ENCODE data around the gene LRRC74B.
"Not testable (repeated sequence)": the region's sequence is repeated elsewhere in the genome, so short reads cannot be mapped to it uniquely, and the experiment has no call there.

Gene LRRC74B

GRCh38 chr22:21032037-21032867 lies 13.5 kb upstream of the LRRC74B start, which contains the start of gene SLC7A4:
TSS of gene SLC7A4 (minus strand) at chr22:21032561. CDS start at chr22:21031812, 749 bp downstream.
- DNase-seq: no peak

- peak; percentile 29 for DNase-seq
These were observed 12.7 kb upstream of the LRRC74B start for GRCh38 chr22:21032868-21033688.

- no peak for DNase-seq
These were observed 11.9 kb upstream of the LRRC74B start for GRCh38 chr22:21033895-21034294.

GRCh38 chr22:21034989-21035388 lies 10.8 kb upstream of the LRRC74B start:
- DNase-seq: no peak

- no peak for DNase-seq
These were observed 7.3 kb upstream of the LRRC74B start for GRCh38 chr22:21038405-21038804.

- DNase-seq: not testable (repeated sequence)
These were observed 6.6 kb upstream of the LRRC74B start for GRCh38 chr22:21039158-21039557.

- peak; percentile 65 for DNase-seq
These were observed 3.8 kb upstream of the LRRC74B start for GRCh38 chr22:21041937-21042336.

GRCh38 chr22:21042978-21043859 lies 2.5 kb upstream of the LRRC74B start:
- DNase-seq: no peak

- DNase-seq: no peak
These were observed 1.7 kb upstream of the LRRC74B start for GRCh38 chr22:21043860-21044535.

- peak; percentile 60 for DNase-seq
These were observed 688 bp upstream of the LRRC74B start for GRCh38 chr22:21044931-21045584.

GRCh38 chr22:21047035-21047661 lies 1.4 kb downstream of the LRRC74B start:
- DNase-seq: no peak

GRCh38 chr22:21047730-21048129 lies 2.0 kb downstream of the LRRC74B start:
- DNase-seq: no peak

- not testable (repeated sequence) for DNase-seq
These were observed 2.7 kb downstream of the LRRC74B start for GRCh38 chr22:21048448-21048847.

- not testable (repeated sequence) for DNase-seq
These were observed 3.2 kb downstream of the LRRC74B start for GRCh38 chr22:21048965-21049364.

GRCh38 chr22:21051145-21051830 lies 5.5 kb downstream of the LRRC74B start:
- no peak for DNase-seq

GRCh38 chr22:21051831-21052400 lies 6.2 kb downstream of the LRRC74B start:
- no peak for DNase-seq

GRCh38 chr22:21052715-21053459 lies 7.1 kb downstream of the LRRC74B start:
- DNase-seq: no peak

GRCh38 chr22:21054046-21054713 lies 8.4 kb downstream of the LRRC74B start:
- no peak for DNase-seq

Data from fibroblast of skin of abdomen (primary cell).